Naive B cell (primary cell): ENCODE measurements around the gene CLEC16A. TPM values are rescaled to one million over a fixed set of nuclear protein-coding genes. Genes with fewer than 3 reads are reported as not detected.

Experiments
- ATAC-seq, 2 donors: fragments of 150-1000 bp; cut with Tn5 transposase; 2 replicates each; pipeline ENCODE4 v1.10.0; 2021; ENCODE audit warnings: low read depth in 2 of 2, mild to moderate bottlenecking in 2 of 2, moderate library complexity in 2 of 2
- DNase-seq: peaks from one replicate; pipeline ENCODE4 v3.0.0; 2022
- H3K27ac Mint-ChIP-seq, 6 donors: one replicate each; pipeline ENCODE4 v1.8.0; 2020 to 2022; ENCODE audit warnings: mild to moderate bottlenecking in 6 of 6, mixed read lengths in 6 of 6, moderate library complexity in 5 of 6, inconsistent platforms in 2 of 6
- H3K27me3 Mint-ChIP-seq, 3 donors: one replicate each; pipeline ENCODE4 v1.8.0; 2021 to 2022; ENCODE audit warnings: mixed read lengths in 3 of 3, mild to moderate bottlenecking in 1 of 3
- H3K36me3 Mint-ChIP-seq, 2 donors: one replicate each; pipeline ENCODE4 v1.8.0; 2020 to 2022; ENCODE audit warnings: mixed read lengths in 2 of 2, inconsistent platforms in 1 of 2, mild to moderate bottlenecking in 1 of 2
- H3K4me1 Mint-ChIP-seq, 3 donors: one replicate each; pipeline ENCODE4 v1.8.0; 2020 to 2022; ENCODE audit warnings: mixed read lengths in 3 of 3, inconsistent platforms in 1 of 3, mild to moderate bottlenecking in 1 of 3, moderate library complexity in 1 of 3
- H3K4me3 Mint-ChIP-seq, 8 donors: one replicate each; pipeline ENCODE4 v1.8.0; 2020 to 2022; ENCODE audit warnings: mild to moderate bottlenecking in 8 of 8, mixed read lengths in 8 of 8, moderate library complexity in 8 of 8, inconsistent platforms in 2 of 8
- H3K9me3 Mint-ChIP-seq, 7 donors: one replicate each; pipeline ENCODE4 v1.8.0; 2020 to 2022; ENCODE audit warnings: mixed read lengths in 7 of 7, mild to moderate bottlenecking in 5 of 7, inconsistent platforms in 2 of 7, moderate library complexity in 1 of 7
- polyA plus RNA-seq, 6 donors: library from polyadenylated mRNA; unstranded; fragments of 300-500 nt; fragmentation: Illumina TruSeq; gene quantifications; one replicate each; pipeline ENCODE4 v1.2.3, GENCODE V29; 2021; ENCODE audit warnings: low read depth in 6 of 6

The CLEC16A gene
- polyA plus RNA-seq, 6 donors from 2014 or later, result 11.8 to 34.9 (median 18.7) TPM

DNA sequence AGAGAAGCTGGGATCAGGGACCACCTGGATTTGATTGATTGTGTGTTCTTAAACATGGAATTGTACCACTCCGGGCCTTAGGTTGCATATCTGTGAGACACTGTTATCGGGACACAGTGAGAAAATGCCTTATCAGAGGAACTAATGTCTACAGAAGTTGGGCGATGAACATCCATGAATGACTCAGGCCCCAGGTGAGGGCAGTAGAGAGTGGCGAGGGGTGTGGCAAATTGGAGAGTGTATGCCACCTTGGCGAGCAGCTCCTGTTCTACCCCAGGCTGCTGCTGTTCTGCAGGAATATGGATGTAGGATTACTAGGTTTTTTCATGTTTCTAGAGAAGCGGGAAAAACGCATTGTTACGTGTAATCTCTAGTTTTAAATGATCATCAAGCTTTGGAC, 38.8 kb downstream of the CLEC16A start:
- H3K27ac Mint-ChIP-seq, result peak overlapping the region in 1 of 6 donors; percentile 18
- ATAC-seq (no peak), DNase-seq (no peak)
- peaks cover 6 to 13% (median 9%) of the 10 kb centered on the region in 3 donors for H3K4me1 Mint-ChIP-seq
- no peaks in the 10 kb centered on the region for H3K9me3 Mint-ChIP-seq
- H3K4me3 Mint-ChIP-seq, result no peak overlapping the region
- peaks cover 9 to 21% of the 10 kb centered on the region in 2 donors for H3K36me3 Mint-ChIP-seq
- no peaks in the 10 kb centered on the region for H3K27me3 Mint-ChIP-seq

DNA sequence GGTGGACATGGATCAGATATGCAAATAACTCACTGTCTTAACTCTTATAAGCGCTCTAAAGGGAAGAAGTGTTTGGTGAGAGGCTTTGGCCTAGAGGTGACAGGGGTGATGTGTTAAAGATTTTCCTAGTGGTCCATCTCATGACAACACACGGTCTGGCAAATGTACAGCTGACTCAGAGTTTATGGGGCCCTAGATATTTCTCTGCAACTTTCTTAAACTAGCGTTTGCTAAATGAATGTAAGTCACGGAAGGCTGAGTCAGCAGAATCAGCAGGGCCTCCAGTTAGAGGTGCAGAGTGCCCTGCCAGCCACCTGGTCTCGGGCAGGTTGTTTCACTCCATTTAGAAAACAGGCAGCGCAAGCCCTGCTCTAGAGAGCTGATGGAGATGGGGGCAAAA, 40.1 kb downstream of the CLEC16A start:
- Mint-ChIP-seq H3K9me3 (no peaks in the 10 kb centered on the region), H3K4me3 (no peak overlapping the region), H3K27me3 (no peaks in the 10 kb centered on the region), H3K4me1 (peaks cover 6 to 13% (median 9%) of the 10 kb centered on the region in 3 donors), H3K36me3 (peaks cover 8 to 15% of the 10 kb centered on the region in 2 donors), H3K27ac (peak overlapping the region in 1 of 6 donors; percentile 71)
- DNase-seq, result no peak
- ATAC-seq, result no peak

DNA sequence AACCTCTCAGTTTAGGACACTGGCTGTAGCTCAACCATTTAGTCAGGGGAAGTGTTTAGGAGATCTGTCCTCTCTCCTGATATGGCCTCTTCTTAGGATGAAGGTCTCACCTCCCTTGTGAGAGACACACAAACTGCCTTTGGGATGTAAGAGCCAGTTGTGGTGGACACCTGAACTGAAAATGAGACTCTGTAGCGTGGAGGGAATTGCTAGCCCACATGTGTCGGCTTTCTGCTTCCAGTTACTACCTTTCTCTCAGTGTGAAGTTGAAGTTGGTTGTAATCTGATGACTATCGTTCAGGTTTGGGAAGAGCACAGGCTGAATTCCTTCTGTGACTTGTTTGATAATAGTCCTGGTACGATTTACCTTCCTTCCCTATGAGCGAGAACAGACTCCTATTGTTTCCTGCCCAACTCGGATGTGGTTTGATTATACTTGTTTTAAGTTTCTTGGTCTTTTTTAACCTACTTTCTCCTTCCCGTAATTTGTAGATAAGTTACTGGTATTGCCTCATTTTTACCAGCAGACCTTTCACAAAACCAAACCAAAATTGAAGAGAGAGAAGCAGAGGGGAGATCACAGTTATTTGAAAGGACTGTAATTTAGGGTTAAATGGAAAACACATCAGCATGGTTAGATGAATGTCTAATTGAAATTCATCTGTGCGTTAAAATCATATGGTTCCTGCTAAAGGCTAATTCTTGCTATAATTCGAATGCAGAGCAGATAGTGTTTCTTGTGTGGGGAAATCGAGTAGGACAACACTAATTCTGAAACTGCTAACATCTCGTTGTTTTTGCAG, 43.2 kb downstream of the CLEC16A start:
- no peaks in the 10 kb centered on the region for H3K9me3 Mint-ChIP-seq
- DNase-seq (no peak), ATAC-seq (no peak)
- H3K27ac Mint-ChIP-seq, result peak overlapping the region in 4 of 6 donors; percentile 7 to 70 (median 28)
- H3K4me1 Mint-ChIP-seq, result peaks cover 5 to 18% (median 6%) of the 10 kb centered on the region in 3 donors
- no peaks in the 10 kb centered on the region for H3K27me3 Mint-ChIP-seq
- H3K36me3 Mint-ChIP-seq, result peaks cover 28 to 32% of the 10 kb centered on the region in 2 donors
- H3K4me3 Mint-ChIP-seq, result no peak overlapping the region

DNA sequence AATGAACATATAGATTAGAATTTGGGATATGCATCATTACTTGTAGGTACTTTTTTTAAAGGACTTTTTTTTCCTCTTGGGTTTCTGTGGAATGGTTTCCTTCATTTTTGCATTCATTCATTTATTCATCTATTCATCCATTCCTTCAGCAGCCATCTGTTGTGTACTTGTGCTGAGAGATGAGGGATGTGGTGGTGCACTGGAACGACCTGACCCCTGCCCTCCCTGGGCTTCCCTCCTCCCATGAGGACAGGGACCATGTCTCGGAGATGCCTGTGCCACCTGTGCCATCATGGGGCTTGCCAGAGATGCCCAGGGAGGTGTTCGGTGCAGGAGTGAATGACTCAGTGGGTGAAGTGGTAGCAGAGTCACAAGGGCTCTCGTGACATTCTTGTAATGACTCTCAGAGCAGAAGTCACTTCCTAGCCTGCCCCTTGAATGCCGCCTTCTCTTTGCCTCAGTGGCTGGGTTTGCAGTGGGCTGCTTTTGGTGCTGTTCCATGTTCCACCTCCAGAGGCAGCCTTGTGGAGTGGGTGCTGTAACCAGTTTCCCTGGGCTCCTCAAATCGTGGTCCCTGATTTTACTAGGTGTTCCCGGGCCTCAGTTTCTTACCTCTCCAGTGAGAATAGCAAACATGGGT, 43.9 kb downstream of the CLEC16A start:
- peak overlapping the region in 2 of 6 donors; percentile 20 to 72 for H3K27ac Mint-ChIP-seq
- DNase-seq (no peak), ATAC-seq (peak in 1 of 2 donors; percentile 20)
- H3K27me3 Mint-ChIP-seq, result no peaks in the 10 kb centered on the region
- H3K9me3 Mint-ChIP-seq, result no peaks in the 10 kb centered on the region
- peaks cover 2 to 18% (median 6%) of the 10 kb centered on the region in 3 donors for H3K4me1 Mint-ChIP-seq
- peaks cover 26 to 34% of the 10 kb centered on the region in 2 donors for H3K36me3 Mint-ChIP-seq
- H3K4me3 Mint-ChIP-seq, result no peak overlapping the region

DNA sequence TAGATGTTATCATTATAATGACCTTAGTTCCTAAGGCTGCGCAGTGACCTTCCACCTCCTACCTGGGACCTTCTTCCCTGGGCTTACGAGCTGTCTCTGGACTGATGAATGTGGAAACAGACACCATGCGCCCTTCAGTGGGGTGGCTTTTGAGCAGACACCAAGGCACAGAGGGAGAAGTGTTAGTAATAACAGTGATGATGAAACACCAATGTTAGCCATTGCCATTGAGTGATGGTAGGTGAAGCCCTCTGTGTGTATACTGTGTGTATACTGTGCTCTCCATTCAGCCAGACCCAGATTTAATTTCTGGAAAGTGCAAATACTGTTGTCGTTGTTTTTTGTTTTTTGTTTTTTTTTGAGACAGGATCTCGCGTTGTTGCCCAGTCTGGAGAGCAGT, 44.5 kb downstream of the CLEC16A start:
- Mint-ChIP-seq H3K27me3 (no peaks in the 10 kb centered on the region), H3K36me3 (peaks cover 26 to 35% of the 10 kb centered on the region in 2 donors), H3K9me3 (no peaks in the 10 kb centered on the region), H3K4me3 (no peak overlapping the region), H3K4me1 (peaks cover 2 to 18% (median 6%) of the 10 kb centered on the region in 3 donors), H3K27ac (peak overlapping the region in 2 of 6 donors; percentile 70 to 72)
- DNase-seq, result no peak
- ATAC-seq, result no peak

DNA sequence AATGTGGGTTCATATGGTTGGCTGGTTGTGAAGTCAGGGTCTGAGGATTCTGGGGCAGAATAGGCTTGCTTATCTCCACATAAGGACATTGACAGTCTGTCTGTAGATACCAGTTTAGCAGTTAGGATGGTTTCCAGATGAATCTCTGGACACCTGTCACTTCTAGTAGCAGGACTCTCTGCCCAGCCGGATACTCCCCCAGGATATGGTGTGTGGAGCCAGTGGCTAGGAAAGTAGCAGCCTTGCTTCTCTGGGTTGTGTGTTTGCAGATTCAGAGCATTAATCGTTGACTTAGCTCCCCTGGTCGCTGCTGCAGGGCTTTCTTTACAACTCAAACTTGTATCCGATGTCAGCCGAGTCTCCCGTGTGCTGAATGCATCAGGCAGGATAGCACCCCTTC, 45.2 kb downstream of the CLEC16A start:
- no peak for DNase-seq
- H3K27ac Mint-ChIP-seq, result peak overlapping the region in 1 of 6 donors; percentile 20
- no peak for ATAC-seq
- H3K4me1 Mint-ChIP-seq, result peaks cover under 1 to 14% (median 6%) of the 10 kb centered on the region in 3 donors
- no peak overlapping the region for H3K4me3 Mint-ChIP-seq
- no peaks in the 10 kb centered on the region for H3K9me3 Mint-ChIP-seq
- H3K36me3 Mint-ChIP-seq, result peaks cover 32 to 42% of the 10 kb centered on the region in 2 donors
- H3K27me3 Mint-ChIP-seq, result no peaks in the 10 kb centered on the region

DNA sequence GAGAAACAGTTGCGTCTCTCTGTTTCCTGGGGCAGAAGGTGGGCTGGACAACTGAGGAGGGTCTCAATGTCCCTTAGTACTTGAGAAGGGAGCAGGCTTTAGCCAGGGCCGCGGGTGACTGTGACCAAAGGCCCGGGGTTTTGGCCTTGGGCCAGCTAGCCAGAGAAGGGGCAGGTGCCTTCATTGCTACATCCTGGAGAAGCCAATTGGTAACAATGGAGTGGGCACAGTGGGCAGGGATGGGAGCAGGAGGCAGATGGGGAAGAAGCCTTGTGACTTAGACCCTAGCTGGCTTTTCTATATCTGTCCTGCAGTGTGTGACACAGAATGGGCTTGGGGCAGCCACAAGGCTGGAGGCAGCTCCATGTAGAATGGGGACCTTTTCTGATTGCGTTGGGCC, 46.0 kb downstream of the CLEC16A start:
- H3K9me3 Mint-ChIP-seq, result no peaks in the 10 kb centered on the region
- H3K27ac Mint-ChIP-seq, result no peak overlapping the region
- peaks cover 35 to 50% of the 10 kb centered on the region in 2 donors for H3K36me3 Mint-ChIP-seq
- no peak overlapping the region for H3K4me3 Mint-ChIP-seq
- peaks cover 0 to 14% (median 6%) of the 10 kb centered on the region in 3 donors for H3K4me1 Mint-ChIP-seq
- DNase-seq, result no peak
- no peak for ATAC-seq
- H3K27me3 Mint-ChIP-seq, result no peaks in the 10 kb centered on the region

DNA sequence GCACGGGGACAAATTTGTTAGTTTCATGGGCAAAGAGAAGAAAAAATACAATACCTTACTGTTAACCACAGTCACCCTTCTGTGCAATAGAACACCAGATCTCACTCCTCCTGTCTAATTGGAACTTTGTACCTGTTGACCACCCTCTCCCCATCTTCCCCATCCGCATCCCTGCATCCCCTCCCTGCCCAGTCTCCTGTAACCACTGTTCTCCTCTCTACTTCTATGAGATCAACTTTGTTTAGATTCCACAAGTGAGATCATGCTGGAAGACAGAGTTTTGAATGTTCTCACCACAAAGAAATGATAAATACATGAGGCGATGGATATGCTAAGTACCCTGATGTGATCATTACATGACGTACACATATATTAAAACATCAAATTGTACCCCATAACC, 47.7 kb downstream of the CLEC16A start:
- H3K9me3 Mint-ChIP-seq, result no peaks in the 10 kb centered on the region
- H3K27me3 Mint-ChIP-seq, result no peaks in the 10 kb centered on the region
- DNase-seq, result no peak
- H3K27ac Mint-ChIP-seq, result peak overlapping the region in 2 of 6 donors; percentile 23 to 72
- no peak for ATAC-seq
- peaks cover 0 to 17% (median 6%) of the 10 kb centered on the region in 3 donors for H3K4me1 Mint-ChIP-seq
- H3K4me3 Mint-ChIP-seq, result no peak overlapping the region
- H3K36me3 Mint-ChIP-seq, result peaks cover 29 to 67% of the 10 kb centered on the region in 2 donors

DNA sequence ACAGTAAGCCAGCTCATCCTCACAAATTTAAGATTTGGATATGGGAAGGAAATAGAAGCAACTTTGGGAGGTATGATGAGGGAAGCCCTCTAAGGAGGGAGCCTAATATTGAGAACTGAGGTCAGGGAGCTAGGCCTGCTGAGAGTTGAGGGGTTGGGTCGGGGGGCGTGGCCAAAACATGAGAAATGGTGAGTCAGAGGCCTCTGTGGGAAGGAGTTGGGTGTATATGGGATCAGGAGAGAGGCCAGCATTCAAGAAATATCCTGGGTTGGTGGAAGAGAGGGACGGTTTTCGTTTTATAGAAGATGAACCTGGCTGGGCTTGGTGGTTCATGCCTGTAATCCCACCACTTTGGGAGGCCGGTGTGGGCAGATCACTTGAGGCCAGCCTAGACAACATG, 48.4 kb downstream of the CLEC16A start:
- no peak overlapping the region for H3K4me3 Mint-ChIP-seq
- H3K27me3 Mint-ChIP-seq, result no peaks in the 10 kb centered on the region
- peaks cover 33 to 63% of the 10 kb centered on the region in 2 donors for H3K36me3 Mint-ChIP-seq
- ATAC-seq (no peak), DNase-seq (no peak)
- H3K4me1 Mint-ChIP-seq, result peaks cover 0 to 10% (median 2%) of the 10 kb centered on the region in 3 donors
- no peaks in the 10 kb centered on the region for H3K9me3 Mint-ChIP-seq
- peak overlapping the region in 4 of 6 donors; percentile 2 to 87 (median 43) for H3K27ac Mint-ChIP-seq

DNA sequence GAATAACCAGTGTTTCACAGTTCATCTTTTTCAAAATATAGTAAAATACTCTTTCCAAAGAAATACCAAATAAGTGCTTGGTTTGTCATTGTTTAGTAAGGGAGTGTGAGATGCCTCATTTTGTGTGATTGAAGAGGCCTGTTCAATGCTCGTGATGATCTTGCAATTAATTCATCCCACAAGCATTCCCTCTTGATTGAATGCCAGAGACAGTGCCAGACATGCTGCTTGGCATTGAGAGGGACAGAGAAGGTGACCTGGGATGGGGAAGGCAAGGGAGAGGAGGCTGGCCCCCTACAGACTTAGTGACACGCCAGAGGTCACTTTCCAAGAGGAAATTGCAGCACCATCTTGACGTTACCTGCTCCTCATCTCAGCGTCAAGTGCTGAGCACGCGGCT, 49.3 kb downstream of the CLEC16A start:
- Mint-ChIP-seq H3K36me3 (peaks cover 34 to 69% of the 10 kb centered on the region in 2 donors), H3K4me3 (no peak overlapping the region), H3K4me1 (peaks cover 0 to 11% (median 0%) of the 10 kb centered on the region in 3 donors), H3K27ac (no peak overlapping the region), H3K9me3 (no peaks in the 10 kb centered on the region), H3K27me3 (no peaks in the 10 kb centered on the region)
- ATAC-seq (no peak), DNase-seq (no peak)

DNA sequence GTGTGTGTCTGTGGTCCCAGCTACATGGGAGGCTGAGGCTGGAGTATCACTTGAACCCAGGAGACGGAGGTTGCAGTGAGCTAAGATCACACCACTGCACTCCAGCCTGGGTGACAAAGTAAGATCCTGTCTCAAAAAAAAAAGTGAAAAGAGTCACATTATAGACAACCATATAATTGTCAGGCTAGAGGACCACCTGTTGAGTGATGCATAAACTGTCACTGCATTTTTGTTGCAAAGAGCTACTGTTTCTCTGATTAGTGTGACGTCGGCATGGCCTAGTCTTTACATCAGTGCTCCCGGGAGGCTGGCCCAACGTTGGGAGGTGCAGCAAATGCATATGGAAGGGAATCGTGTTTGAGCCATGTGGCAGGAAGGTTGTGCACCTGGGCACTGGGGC, 50.2 kb downstream of the CLEC16A start:
- no peaks in the 10 kb centered on the region for H3K27me3 Mint-ChIP-seq
- peak overlapping the region in 1 of 6 donors; percentile 14 for H3K27ac Mint-ChIP-seq
- H3K4me3 Mint-ChIP-seq, result no peak overlapping the region
- peaks cover 34 to 71% of the 10 kb centered on the region in 2 donors for H3K36me3 Mint-ChIP-seq
- no peak for ATAC-seq
- H3K9me3 Mint-ChIP-seq, result no peaks in the 10 kb centered on the region
- H3K4me1 Mint-ChIP-seq, result peaks cover 0 to 11% (median 0%) of the 10 kb centered on the region in 3 donors
- DNase-seq, result no peak

DNA sequence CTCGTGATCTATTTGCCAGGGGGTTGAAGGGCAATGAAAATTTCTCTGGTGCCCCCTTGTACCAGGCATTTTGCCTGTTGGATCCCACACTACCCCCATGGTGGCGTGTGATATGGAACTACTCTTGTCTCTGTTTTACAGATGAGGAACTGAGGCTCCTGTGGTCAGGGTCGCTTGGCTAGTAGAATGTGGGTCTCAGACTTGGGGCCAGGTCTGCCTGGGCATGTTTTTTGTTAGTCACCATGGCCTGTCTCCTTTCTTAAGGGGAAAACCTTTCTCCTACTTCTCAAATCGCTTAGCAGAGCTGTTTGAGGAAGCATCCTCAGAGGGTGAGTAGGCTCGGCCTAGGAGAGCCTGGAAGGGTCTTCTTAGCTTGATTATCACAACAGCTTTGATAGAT, 51.2 kb downstream of the CLEC16A start:
- DNase-seq, result no peak
- peak overlapping the region in 3 of 6 donors; percentile 14 to 32 (median 20) for H3K27ac Mint-ChIP-seq
- no peaks in the 10 kb centered on the region for H3K9me3 Mint-ChIP-seq
- H3K27me3 Mint-ChIP-seq, result no peaks in the 10 kb centered on the region
- no peak overlapping the region for H3K4me3 Mint-ChIP-seq
- peaks cover 34 to 68% of the 10 kb centered on the region in 2 donors for H3K36me3 Mint-ChIP-seq
- peaks cover 0 to 11% (median 0%) of the 10 kb centered on the region in 3 donors for H3K4me1 Mint-ChIP-seq
- ATAC-seq, result no peak

DNA sequence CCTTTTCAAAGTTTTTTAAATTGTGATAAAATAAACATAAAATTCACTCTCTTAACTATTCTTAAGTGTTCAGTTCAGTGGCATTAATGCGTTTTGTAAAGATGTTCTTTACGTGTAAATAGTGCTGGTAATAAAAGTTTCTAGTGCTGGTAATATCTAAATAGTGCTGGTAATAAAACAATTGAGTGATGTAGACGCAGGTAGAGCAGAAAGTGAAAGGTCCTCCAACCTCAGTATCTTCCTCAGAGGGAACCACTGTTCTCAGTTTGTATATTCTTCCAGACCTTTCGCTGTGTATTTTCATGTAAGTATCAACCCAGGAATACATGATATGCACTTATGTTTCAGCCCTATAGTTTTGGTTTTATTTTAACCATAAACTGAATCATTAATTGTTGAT, 53.1 kb downstream of the CLEC16A start:
- H3K9me3 Mint-ChIP-seq, result no peaks in the 10 kb centered on the region
- peaks cover 17 to 53% of the 10 kb centered on the region in 2 donors for H3K36me3 Mint-ChIP-seq
- H3K27me3 Mint-ChIP-seq, result no peaks in the 10 kb centered on the region
- H3K4me3 Mint-ChIP-seq, result no peak overlapping the region
- DNase-seq (no peak), ATAC-seq (no peak)
- peaks cover 0 to 7% (median 0%) of the 10 kb centered on the region in 3 donors for H3K4me1 Mint-ChIP-seq
- no peak overlapping the region for H3K27ac Mint-ChIP-seq

DNA sequence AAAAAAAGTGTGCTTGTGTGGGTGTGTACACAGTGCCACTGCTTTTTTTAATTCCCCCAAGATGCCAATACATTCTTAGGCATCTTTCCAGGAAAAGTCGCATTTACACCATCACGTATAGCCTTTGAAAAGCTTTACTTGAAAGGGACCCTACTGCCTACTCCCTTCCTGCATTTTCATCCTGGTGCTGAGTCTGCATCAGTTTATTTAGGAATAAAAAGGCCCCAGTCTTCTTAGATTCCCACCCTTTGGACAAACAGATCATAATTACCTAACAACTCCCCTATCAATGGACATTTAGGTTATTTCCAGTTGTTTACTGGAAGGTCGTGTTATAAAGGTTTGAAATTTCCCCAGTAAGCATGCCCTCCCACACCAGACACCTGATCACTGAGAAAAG, 54.9 kb downstream of the CLEC16A start:
- Mint-ChIP-seq H3K9me3 (no peaks in the 10 kb centered on the region), H3K4me1 (peaks cover 0 to 7% (median 0%) of the 10 kb centered on the region in 3 donors), H3K36me3 (peaks cover 14 to 51% of the 10 kb centered on the region in 2 donors), H3K4me3 (no peak overlapping the region), H3K27me3 (no peaks in the 10 kb centered on the region), H3K27ac (peak overlapping the region in 2 of 6 donors; percentile 20 to 28)
- no peak for ATAC-seq
- no peak for DNase-seq
